HK-2 (cell line): ENCODE measurements around the gene ATP10A.
A peak's percentile ranks its signal among the peaks of the same experiment; 100 is the strongest.

Experiments
- DNase-seq: peaks from one replicate; pipeline ENCODE4 v3.0.0-alpha.2; 2018; ENCODE audit not compliant: unreplicated experiment

ATP10A gene, protein sequence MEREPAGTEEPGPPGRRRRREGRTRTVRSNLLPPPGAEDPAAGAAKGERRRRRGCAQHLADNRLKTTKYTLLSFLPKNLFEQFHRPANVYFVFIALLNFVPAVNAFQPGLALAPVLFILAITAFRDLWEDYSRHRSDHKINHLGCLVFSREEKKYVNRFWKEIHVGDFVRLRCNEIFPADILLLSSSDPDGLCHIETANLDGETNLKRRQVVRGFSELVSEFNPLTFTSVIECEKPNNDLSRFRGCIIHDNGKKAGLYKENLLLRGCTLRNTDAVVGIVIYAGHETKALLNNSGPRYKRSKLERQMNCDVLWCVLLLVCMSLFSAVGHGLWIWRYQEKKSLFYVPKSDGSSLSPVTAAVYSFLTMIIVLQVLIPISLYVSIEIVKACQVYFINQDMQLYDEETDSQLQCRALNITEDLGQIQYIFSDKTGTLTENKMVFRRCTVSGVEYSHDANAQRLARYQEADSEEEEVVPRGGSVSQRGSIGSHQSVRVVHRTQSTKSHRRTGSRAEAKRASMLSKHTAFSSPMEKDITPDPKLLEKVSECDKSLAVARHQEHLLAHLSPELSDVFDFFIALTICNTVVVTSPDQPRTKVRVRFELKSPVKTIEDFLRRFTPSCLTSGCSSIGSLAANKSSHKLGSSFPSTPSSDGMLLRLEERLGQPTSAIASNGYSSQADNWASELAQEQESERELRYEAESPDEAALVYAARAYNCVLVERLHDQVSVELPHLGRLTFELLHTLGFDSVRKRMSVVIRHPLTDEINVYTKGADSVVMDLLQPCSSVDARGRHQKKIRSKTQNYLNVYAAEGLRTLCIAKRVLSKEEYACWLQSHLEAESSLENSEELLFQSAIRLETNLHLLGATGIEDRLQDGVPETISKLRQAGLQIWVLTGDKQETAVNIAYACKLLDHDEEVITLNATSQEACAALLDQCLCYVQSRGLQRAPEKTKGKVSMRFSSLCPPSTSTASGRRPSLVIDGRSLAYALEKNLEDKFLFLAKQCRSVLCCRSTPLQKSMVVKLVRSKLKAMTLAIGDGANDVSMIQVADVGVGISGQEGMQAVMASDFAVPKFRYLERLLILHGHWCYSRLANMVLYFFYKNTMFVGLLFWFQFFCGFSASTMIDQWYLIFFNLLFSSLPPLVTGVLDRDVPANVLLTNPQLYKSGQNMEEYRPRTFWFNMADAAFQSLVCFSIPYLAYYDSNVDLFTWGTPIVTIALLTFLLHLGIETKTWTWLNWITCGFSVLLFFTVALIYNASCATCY (N-terminal part only)

DNA sequence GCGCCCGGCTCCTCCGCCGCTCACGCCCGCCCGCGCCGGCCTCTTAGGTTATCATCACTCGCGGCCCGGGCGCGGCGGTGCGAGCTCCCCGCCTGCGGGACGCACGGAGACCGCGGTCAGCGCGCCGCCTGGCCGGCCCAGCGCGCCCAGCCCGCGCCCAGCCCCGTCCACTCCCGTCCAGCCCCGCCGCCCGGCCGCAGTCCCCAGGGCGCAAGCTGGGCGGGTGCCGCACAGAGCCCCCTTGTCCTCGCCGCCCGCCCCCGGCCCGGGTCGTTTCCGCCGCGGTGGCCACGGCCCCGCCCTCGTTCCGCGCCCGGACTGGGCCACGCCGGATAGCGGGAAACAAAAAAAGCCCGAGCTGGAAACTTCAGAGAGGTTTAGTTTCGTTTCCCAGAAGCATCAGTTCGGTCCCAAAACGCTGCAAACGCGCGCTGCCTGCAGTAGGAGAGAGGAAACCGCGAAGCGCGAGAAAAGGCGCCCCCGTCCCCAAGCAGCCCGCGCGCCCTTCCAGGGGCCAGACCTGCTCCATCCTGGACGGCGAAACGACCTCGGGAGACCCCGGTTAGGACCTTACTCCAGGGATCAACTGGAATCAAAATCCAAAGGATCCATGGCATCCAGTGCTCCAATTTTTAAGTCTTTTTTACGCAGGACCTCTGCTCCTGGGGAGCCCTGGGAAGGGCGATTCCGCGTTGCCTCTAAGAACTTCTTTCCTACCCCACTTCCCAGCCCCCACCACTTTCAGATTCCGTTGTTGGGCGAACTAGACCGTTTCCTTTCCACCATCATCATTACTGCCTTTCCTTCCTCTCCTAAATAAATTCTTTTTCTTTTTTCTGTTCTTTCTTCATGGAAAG lies at the start of gene ATP10A:
Gene ATP10A (minus strand): TSS at position 217 of the 857 bp plus-strand sequence. CDS start 231 bp downstream, outside the sequence.
- DNase-seq, result peak; percentile 51

DNA sequence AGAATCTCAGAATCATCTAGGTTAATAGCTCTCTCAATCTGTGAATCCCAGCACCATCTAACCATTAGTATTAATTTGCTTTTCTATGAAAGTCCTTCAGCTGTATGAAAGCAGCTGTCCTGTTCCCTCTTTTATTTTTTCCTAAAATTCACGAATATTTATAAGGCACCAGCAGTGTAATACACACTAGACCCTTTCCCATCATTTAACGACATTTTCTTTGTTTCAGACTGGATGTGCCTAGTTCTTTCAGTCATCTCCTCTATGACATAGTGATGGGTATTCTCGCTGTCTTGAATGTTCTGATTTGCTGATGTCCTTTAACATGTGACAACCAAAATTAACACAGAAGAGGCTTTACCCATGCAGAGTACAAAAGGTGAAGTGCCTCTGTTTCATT lies 48.9 kb upstream of the ATP10A start:
- DNase-seq, result no peak

- no peak for DNase-seq
Observed at GRCh38 chr15:25910832-25911231, 47.7 kb upstream of the ATP10A start.

DNA sequence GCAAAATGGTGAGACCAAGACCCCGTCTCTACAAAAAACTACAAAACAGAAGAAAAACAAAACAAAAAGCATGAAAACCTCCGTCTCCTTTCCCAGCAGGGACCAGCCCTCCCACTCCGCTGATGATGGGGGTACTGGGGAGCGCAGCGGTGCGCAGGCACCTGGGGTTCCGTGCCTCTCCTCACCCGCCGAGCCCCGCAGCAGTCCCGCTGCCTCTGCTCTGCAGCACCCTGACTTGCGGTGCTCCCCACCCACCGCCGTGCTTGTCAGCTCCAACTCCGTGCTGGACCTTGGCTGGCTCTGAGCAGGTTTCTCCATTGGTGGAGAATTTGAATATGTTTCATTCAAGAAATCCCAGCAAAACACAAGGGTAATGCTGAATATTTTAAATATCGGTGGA lies 46.7 kb upstream of the ATP10A start:
- DNase-seq, result no peak

DNA sequence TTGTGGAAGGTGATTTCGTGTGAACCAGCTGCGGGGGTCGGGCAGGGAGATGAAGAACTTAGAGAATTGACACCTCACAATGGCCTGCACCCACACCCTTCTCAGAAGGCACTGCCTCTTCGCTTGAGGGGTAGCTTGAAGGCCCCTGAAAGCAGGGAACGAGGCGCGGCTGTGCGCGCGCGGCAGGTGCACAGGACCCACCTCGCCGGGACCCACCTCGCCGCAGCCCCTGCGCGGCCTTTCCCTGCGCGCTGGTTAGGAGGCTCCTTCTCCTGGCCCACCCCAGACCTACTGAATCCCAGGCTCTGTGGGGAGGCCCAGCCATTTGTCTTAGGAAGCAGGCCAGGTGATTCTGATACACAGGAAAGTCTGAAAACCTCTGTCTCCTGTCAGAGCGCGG lies 46.2 kb upstream of the ATP10A start:
- no peak for DNase-seq

DNA sequence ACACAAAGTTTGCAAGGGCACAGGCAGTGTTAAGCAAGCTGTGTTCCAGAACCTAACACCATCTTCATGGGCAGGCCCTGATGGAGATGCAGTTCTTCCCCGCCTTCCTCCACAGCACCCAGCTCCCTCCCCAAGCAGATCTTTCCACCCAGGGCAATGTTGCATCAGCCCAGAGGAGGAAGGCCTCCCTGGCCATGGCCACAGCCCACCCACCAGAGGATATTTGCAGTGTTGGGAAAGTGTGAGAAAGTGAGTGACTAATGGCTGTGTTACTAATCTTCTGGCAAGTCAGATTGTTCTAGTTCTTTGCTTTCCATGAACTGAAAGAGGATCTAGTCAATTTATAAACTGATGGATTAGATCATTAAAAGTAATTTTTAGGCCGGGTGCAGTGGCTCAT lies 42.0 kb upstream of the ATP10A start:
- DNase-seq, result peak; percentile 54

DNA sequence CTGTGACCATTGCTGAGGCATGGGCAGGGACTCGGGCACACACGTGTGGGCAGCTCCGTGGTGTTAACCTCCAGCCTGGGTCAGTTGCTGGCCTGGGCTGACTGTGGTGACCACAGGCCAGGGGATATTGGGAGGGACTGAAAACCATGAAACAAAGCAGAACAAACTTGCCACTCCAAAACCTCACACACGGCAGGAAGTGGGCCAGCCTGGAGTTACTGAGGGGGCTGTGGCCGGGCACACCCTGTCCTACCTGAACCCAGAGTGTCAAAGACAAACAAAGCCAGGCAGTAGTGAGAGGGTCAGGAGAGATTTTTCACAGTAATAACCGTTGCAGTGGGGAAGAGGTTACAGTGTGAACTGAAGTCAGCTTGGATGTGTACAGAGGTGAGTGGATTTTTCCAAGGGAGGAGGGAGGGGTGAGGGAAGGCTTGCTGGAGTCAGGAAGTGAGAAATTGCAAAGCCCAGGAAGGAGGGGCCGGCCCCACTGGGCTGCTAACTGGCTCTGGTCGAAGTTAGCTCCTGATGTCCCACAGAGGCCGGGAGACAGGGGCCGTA lies 40.0 kb upstream of the ATP10A start:
- peak; percentile 56 for DNase-seq

- DNase-seq, result no peak
Observed at GRCh38 chr15:25901811-25902605, 38.9 kb upstream of the ATP10A start.

GRCh38 chr15:25900901-25901300 lies 37.8 kb upstream of the ATP10A start:
- DNase-seq, result no peak

GRCh38 chr15:25900431-25900830 lies 37.3 kb upstream of the ATP10A start:
- DNase-seq, result no peak

DNA sequence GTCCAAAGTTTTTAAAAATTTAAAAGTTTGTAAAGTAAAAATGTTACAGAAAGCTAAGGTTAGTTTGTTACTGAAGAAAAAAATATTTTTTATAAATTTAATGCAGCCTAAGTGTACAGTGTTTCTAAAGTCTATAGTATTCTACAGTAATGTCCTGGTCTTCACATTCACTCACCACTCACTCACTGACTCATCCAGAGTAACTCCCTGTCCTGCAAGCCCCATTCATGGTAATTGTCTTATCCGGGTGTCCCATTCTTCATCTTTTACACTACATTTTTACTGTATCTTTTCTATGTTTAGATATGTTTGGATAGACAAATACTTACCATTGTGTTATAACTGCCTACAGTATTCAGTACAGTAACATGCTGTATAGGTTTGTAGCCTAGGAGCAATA lies 36.7 kb upstream of the ATP10A start:
- no peak for DNase-seq

DNA sequence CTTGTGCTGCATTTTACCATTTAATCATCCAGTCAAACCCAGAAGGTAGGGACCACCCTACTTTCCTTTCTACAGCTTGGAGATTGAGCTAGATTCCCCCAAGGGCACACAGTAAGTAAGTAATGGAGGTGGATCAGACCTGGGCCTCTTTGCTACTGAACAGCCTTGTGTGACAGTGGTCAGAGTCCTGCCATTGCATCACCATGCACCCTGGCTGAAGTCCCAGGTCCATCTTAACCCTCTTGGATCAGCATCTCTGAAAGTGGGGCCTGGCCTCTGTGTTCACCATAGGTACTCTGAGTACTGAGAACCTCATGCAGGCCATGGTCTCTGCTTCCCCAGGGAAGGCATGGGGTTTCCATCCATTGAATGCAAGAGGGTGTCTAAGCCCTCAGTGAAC lies 34.5 kb upstream of the ATP10A start:
- no peak for DNase-seq

DNA sequence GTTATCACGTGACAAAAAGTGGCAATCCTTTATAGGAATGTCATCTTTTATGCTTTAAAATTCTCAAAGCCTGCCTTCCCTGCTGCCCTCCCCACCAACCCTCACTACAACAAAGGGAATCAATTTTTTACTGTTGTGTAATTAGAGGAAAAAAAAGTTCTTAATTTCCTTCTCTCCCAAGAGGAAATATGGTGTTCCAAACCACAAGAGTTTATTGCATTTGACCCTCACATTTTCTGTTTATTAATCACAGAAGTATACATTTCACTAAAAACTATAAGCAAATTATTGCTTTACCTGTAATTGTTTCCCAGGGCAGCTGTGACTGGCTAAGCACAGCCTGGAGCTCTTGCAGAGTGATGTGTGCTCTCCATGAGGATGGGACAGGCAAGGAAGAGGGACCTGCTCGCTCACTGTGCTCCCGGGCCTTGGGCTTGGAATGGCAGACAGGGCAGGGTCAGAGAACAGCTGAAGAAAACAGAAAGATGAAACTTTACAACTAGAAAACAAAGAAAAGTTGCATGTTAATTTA lies 31.3 kb upstream of the ATP10A start:
- DNase-seq, result no peak

DNA sequence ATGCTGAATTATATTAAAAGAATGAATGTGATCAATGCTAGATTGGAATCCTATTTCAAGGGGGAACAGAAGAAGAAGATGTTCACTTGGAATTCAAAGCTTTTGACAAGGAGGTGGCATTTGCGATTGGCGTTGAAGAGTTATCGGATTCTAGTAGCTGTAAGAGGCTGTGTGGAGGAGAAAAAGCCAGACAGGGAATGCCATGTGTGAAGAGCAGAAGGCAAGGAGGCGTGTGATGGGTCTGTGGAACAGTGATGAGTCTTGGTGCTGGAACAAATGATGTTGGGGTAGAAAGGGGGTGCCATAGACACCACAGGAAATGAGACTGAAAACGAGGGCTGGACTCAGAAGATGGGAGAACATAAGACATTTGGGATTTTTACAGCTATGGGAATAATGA lies 30.5 kb upstream of the ATP10A start:
- no peak for DNase-seq

- no peak for DNase-seq
Observed at GRCh38 chr15:25892126-25892525, 29.0 kb upstream of the ATP10A start.

- DNase-seq, result no peak
Observed at GRCh38 chr15:25891081-25891480, 28.0 kb upstream of the ATP10A start.

DNA sequence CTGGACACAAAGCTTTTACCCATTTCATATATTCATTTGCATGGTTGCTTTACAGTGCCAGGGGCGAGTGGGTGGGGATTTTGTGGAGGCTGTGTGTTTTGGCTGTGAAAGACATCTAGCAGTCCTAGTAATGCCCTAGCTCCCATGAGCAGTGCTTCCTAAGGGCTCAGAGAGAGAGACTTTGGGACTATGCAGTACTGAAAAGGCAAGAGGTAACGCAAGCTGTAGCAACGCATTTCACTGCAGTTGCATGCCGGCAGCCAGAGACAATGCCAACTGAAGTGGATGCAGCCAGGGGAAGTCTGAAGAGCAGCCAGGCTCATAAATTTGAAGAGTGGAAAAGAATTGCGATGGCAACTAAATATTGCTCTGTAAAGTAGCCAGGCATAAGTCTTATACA lies 27.4 kb upstream of the ATP10A start:
- no peak for DNase-seq

- DNase-seq, result no peak
Observed at GRCh38 chr15:25887870-25888269, 24.7 kb upstream of the ATP10A start.

- DNase-seq, result no peak
Observed at GRCh38 chr15:25886498-25887140, 23.5 kb upstream of the ATP10A start.
